Activated CD4-positive, alpha-beta T cell treated with anti-CD3 and anti-CD28 coated beads, Interleukin-2, amount 50 U/mL, for 24 hours (primary cell): ENCODE data around the gene KLHL21.
"Not testable (repeated sequence)": the region's sequence is repeated elsewhere in the genome, so short reads cannot be mapped to it uniquely, and the experiment has no call there.

Experiments
- DNase-seq, 2 donors: peaks; one replicate each; pipeline ENCODE4 v3.0.0-alpha.2; 2020; ENCODE audit warnings: low read depth in 1 of 2, low spot score in 1 of 2

The KLHL21 gene

GRCh38 chr1:6599991-6600390, 2.7 kb downstream of the KLHL21 start:
- DNase-seq = not testable (repeated sequence)

DNA sequence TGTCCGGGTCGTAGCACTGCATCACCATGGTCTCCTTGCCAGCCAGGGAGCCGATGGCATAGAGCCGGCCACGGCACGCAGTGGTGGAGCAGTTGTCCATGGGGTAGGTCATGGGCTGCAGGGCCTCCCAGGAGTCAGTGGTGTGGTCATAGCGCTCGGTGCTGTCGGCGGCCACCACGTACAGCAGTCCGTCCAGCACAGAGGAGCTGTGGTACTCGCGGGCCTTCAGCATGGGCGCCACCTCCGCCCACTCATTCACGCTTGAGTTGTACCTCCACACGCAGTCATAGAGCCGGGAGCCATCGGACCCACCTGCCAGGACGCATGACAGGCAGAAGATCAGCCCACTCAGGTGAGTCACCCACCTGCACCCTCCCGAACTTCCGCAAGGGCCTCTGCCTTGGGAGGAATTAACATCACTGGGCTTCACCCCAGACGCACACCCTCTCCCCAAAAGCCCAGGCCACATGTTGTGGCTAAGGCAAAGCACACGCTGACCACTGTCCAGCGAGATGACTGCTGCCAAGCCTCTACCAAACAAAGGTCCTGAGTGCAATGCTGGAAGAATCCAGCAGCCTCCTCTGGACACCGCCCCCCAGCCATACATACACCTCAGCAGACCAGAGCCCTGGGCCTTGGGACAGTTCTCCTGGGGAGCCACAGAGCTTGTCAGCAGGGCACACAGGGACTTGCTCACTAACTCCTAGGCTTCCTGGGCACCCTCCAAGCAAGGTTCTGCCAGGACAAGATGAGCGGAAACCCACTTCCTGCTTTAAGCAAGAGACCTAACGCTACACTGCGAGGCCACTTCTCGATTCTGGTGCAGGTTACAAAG, 3.3 kb downstream of the KLHL21 start:
- DNase-seq = peak in 1 of 2 donors; percentile 42

- no peak for DNase-seq
Observed at GRCh38 chr1:6597777-6598131, 4.9 kb downstream of the KLHL21 start.

DNA sequence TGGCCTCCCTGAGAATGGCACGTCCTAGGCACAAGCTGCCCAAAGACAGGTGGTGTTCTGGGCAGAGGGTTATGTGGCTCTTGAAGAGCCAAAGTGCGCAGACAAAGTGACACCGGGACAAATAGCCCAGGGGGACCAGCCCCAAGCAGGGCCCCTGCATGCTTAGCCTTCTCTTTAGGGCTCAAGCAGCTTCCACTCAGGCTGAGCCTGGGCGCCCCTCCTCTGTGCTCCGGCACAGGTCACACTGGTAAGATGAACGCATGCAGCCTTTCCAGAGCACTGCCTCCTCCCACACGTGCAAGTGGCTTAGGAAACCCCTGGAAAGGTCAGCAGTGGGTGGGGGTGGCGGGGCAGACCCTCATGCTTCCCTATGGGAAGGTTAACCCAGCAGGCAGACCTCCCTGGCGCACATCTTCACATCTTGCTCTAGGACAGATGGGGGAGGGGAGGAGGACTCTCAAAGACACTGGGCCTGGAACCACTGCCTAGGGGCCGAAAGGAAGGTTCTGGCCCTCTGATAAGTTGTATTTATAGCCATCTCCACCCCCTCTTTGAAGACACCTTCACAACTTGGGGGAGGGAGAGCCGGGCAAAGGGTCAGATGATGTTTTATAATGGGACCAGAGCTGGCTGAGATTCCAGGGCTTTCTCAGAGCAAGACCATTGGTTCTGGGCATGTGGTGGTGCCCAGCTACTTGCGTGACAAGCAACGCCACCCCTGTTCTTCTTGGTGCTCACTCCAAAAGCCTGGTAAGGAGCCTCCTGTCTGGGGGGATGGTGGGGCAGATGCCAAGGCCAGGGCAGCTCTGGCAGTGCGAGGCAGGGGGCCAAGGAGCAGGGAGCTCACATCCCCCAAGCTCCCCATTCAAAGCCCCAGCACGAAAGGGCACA, 5.5 kb downstream of the KLHL21 start:
- DNase-seq = no peak

DNA sequence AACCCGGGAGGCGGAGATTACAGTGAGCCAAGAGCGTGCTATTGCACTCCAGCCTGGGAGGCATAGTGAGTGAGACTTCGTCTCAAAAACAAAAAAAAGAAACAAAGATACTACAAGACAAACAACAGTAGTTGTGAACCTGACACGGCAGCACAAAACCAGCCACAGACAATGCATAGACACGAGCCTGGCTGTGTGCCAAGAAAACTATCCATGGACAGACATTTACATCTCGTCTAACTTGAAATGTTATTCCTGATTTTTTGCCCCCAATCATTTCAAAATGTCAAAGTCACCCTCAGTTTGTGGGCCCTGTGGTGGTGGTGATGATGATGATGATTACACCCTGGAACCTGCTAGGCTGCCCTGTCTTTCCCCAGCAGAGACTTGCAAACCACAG, 6.3 kb downstream of the KLHL21 start:
- no peak for DNase-seq

DNA sequence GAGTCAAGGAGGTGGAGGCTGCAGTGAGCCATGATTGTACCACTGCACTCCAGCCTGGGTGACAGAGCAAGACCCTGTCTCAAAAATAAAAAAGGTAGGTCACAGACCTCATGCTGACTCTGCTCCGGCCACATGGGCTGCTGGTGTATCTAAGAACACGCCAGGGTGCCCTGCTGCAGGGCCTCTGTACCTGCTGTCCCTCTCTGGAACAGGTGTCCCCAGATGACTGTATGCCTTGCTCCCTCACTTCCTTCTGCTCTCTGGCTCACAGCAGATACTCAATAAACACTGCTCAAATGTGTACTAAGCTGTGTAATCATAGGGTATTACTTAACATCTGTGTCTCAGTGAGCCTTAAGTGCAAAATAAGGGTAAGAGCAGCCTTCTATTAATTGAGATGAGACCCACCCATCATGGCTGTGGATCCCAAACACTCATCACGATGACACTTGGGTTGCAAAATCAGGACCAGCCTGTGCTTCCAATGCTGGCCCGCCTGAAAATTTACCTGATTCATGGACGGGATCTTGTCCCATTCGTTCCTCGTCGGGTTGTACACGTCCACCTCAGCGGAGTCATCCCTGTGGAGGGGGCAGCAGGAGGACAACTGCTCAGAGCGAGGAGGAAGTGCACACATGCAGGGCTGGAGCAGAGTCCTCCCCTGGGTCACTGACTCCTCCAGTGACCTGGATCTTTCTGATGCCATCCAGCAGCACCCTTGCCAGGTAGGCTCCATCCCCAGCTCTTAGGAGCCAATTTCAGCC, 7.5 kb downstream of the KLHL21 start:
- no peak for DNase-seq

DNA sequence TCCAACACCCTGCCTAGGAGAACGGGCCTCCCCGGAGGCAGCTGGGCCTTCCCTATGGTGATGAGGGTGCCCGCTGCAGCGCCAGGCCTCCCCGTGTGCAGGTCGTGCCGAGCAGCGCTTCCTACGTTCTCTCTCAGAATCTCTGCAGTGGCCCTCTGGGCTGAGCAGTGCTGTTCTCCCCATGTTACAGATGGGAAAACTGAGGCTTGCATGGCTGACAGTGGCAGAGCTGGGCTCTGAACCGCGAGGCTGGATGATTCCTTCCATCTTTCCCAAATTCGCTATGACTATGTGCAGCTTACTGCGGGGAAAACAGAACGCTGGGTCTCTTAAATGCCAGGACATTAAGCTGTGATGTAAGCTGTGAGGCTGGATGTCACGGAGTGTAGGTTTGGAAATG, 8.9 kb downstream of the KLHL21 start:
- DNase-seq = no peak

DNA sequence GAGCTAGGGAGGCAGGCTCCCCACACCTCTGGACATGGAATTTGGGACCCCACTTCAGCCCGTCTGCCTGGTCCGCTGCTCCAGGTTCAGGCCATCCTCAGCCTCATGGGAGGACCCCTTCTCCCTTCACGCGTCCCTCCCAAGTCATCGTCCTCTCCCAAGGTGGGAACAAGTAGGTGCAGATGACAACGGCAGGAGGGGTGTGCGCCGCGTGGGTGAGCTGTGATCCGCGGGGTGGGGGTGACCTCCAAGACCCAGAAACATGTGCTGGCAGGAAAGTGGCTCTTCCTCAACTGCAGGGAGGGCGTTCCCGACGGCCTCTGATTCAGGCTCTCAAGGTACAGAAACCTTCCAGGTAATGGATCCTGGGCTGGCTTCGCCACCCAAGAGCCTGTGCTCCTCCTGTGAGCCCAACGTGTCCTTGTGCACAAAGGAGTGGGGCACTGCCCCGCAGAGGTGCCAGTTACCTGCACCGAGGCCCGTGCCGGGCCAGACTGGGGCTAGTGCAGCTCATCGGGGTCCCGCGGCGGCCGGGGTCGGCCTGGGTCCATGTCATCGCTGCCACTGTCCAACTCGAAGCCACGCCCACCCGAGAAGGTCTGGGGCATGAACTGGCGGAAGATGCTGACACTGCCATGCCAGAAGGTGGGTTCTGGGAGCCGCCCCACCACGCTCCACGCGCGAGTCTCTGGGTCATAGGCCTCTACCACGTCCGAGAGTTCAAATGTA, 9.6 kb downstream of the KLHL21 start:
- no peak for DNase-seq

GRCh38 chr1:6592441-6592840, 10.2 kb downstream of the KLHL21 start:
- no peak for DNase-seq

- no peak for DNase-seq
Observed at GRCh38 chr1:6591644-6592043, 11.0 kb downstream of the KLHL21 start.

GRCh38 chr1:6591222-6591621, 11.4 kb downstream of the KLHL21 start:
- no peak for DNase-seq

DNA sequence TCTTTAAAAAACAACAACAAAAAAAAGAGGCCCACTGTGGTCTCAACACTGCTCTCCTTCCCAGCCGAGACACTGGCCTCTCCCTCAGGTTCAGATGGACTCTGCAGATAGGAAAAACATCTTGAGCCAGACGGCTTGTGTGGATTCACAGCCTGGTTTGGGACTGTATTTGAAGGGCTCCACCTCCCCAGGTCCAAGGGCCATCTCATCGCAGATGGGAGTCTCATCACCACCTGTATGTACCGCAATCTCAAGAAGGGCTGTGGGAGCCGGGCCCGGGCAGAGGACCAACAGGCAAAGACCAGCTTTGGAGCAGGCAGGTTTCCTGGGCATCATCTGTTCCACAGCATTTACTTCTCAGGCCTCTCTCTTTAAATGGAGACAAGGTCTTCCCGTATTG, 12.6 kb downstream of the KLHL21 start:
- no peak for DNase-seq

GRCh38 chr1:6588893-6589520, 13.7 kb downstream of the KLHL21 start:
- no peak for DNase-seq

- no peak for DNase-seq
Observed at GRCh38 chr1:6588128-6588892, 14.4 kb downstream of the KLHL21 start.

- DNase-seq = no peak
Observed at GRCh38 chr1:6587261-6588005, 15.2 kb downstream of the KLHL21 start.

GRCh38 chr1:6586404-6586816, 16.3 kb downstream of the KLHL21 start:
- DNase-seq = no peak

- DNase-seq = no peak
Observed at GRCh38 chr1:6585841-6586240, 16.8 kb downstream of the KLHL21 start.

GRCh38 chr1:6585081-6585722, 17.5 kb downstream of the KLHL21 start:
- no peak for DNase-seq
